BE2C (cell line): Measurements from ENCODE around the gene SI.

Experiments used
- DNase-seq: peaks from one replicate; pipeline ENCODE4 v3.0.0-alpha.2; 2020
- H3K27me3 ChIP-seq: fragments of 250-450 bp; sonication (Bioruptor Pico); 2 replicates; pipeline ENCODE4 v1.5.1; 2020; ENCODE audit warnings: mild to moderate bottlenecking
- H3K36me3 ChIP-seq: fragments of 250-450 bp; sonication (Bioruptor Pico); 2 replicates; pipeline ENCODE4 v1.5.1; 2020; ENCODE audit warnings: mild to moderate bottlenecking
- H3K4me1 ChIP-seq: fragments of 250-450 bp; sonication (Bioruptor Pico); 2 replicates; pipeline ENCODE4 v1.5.1; 2020
- H3K4me3 ChIP-seq: 2 replicates; pipeline ENCODE4 v1.5.1; 2011; ENCODE audit warnings: low read depth, low read length
- H3K9me3 ChIP-seq: fragments of 250-450 bp; sonication (Bioruptor Pico); 2 replicates; pipeline ENCODE4 v1.5.1; 2020
- TF ChIP-seq, protein P1 (sequence below): IDR thresholded peaks from 2 replicates; pipeline ENCODE4 v1.5.1; 2012; ENCODE audit warnings: mild to moderate bottlenecking, low read depth, low read length

SI gene

DNA sequence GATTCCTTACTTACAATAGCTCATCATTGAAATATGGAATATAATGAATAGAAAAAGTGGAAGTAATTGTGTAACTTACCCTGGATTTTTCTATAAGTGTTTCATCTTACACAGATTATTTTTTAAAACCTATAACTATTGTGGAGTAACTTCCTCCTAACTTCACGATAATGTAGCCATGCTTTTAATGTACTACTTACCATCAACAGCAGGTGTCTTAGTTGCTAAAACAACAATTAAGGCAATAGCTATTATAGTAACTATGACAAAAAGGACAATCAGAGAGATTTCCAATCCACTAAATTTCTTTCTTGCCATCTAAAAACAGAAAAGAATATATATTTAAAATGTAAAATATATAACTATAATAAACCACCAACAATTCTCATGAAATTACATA, 2.6 kb downstream of the SI start:
- TF ChIP-seq, protein P1, sequence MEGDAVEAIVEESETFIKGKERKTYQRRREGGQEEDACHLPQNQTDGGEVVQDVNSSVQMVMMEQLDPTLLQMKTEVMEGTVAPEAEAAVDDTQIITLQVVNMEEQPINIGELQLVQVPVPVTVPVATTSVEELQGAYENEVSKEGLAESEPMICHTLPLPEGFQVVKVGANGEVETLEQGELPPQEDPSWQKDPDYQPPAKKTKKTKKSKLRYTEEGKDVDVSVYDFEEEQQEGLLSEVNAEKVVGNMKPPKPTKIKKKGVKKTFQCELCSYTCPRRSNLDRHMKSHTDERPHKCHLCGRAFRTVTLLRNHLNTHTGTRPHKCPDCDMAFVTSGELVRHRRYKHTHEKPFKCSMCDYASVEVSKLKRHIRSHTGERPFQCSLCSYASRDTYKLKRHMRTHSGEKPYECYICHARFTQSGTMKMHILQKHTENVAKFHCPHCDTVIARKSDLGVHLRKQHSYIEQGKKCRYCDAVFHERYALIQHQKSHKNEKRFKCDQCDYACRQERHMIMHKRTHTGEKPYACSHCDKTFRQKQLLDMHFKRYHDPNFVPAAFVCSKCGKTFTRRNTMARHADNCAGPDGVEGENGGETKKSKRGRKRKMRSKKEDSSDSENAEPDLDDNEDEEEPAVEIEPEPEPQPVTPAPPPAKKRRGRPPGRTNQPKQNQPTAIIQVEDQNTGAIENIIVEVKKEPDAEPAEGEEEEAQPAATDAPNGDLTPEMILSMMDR = no peak
- Histone ChIP-seq H3K9me3 (no peaks in the 10 kb centered on the region; the same call in 1 of the 2 replicates), H3K4me3 (no peak overlapping the region), H3K4me1 (no peaks in the 10 kb centered on the region), H3K36me3 (no peaks in the 10 kb centered on the region), H3K27me3 (no peaks in the 10 kb centered on the region)
- no peak for DNase-seq

DNA sequence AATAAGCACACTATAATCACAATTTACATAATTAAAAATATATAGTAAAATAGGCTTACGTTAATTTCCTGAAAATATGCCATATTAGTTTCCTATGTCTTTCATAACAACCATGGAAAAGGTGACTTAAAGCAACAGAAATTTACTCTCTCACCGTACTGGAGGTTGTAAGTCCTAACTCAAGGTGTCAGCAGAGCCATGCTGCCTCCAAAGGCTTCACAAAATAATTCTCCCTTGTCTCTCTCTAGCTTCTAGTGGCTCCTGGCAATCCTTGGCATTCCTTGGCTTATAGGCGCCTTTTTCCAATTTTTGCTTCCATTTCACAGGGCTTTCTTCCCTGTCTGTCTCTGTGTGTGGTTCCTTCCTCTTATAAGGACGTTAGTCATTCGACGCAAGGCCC, 7.6 kb downstream of the SI start:
- no peak for DNase-seq
- H3K4me1 ChIP-seq = no peaks in the 10 kb centered on the region
- no peak overlapping the region for H3K4me3 ChIP-seq

DNA sequence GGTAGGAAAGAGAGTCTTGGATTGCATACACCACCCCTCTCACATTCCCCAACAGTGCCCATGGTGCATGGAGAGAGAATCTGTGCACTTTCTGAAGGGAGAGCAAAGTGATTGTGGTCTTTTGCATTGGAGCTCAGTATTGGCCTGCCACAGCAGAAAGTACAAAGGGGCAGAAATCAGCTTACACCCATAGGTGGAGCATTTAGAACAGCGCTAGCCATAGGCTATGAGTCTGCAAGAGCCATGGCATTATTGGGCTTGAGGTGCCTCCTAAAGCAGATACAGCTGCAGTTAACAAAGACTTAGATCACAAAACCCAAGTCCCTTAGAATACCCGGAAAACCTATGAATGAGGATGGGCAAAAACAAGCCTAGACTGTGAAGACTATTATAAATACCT, 21.8 kb downstream of the SI start:
- TF ChIP-seq, protein P1 = no peak
- no peak for DNase-seq

More for the DNA sequence above, 7.6 kb downstream of the SI start:
- no peaks in the 10 kb centered on the region; the same call in 1 of the 2 replicates for H3K9me3 ChIP-seq
- no peaks in the 10 kb centered on the region for H3K27me3 ChIP-seq
- no peaks in the 10 kb centered on the region for H3K36me3 ChIP-seq
- TF ChIP-seq, protein P1 = no peak

DNA sequence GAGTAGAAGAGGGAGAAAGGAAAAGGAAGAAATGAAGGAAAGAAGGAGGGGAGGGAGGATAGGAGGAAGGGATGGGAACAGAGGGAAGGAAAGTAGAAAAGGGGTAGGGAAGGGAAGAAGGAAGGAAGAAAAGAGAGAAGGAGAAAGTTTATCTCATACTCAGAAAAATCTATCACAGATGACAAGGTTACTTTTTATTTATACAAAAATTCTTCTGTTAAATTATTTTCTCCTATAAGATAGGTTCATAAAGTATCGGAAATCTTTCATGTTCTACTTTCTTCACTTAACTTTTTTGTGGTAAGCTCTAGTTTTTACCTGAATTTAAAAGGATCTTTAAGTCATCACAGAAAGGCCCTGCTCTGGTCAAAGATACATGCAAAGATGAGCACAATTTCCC, 38.1 kb downstream of the SI start:
- no peak for DNase-seq
- Histone ChIP-seq H3K4me1 (no peaks in the 10 kb centered on the region), H3K4me3 (no peak overlapping the region), H3K27me3 (no peaks in the 10 kb centered on the region), H3K9me3 (no peaks in the 10 kb centered on the region), H3K36me3 (no peaks in the 10 kb centered on the region)
- TF ChIP-seq, protein P1 = no peak

More for the DNA sequence above, 21.8 kb downstream of the SI start:
- Histone ChIP-seq H3K4me1 (no peaks in the 10 kb centered on the region), H3K36me3 (no peaks in the 10 kb centered on the region), H3K27me3 (no peaks in the 10 kb centered on the region), H3K9me3 (no peaks in the 10 kb centered on the region), H3K4me3 (no peak overlapping the region)

DNA sequence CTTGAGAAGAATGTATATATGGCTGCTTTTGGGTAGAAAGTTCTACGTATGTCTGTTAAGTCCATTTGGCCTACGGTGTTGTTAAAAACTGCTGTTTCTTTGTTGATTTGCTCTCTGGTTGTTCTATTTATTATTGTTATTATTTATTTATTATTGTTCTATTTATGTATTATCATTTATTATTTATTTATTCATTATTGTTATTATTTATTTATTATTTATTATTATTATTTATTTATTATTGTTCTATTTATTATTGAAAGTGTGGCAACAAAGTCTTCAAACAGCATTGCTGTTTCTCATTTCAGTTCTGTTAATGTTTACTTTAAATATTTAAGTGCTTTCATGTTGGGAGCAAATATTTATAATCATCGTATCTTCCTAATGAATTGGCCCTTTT, 66.7 kb downstream of the SI start:
- Histone ChIP-seq H3K4me1 (no peaks in the 10 kb centered on the region), H3K27me3 (no peaks in the 10 kb centered on the region), H3K36me3 (no peaks in the 10 kb centered on the region), H3K4me3 (no peak overlapping the region), H3K9me3 (no peaks in the 10 kb centered on the region)
- TF ChIP-seq, protein P1 = no peak
- no peak for DNase-seq

DNA sequence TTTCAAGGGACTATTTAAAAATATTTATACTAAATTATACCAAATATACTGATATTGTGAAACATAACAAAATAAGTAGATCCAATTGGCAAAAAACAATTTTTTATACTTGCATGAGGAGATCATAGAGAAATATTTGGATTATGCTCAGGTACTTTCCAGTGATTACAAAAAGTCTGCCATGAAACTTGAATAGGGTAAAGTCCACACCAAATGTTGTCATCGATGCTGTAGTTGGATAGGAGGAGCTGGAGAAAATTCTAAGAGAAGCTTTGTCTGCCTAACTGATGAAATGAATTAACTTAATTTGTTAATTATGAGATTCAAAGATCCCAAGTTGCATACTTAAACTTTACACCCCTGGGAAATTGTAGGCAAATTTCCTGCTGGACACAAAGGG, 93.3 kb downstream of the SI start:
- Histone ChIP-seq H3K27me3 (no peaks in the 10 kb centered on the region), H3K4me1 (no peaks in the 10 kb centered on the region), H3K9me3 (no peaks in the 10 kb centered on the region), H3K36me3 (no peaks in the 10 kb centered on the region), H3K4me3 (no peak overlapping the region)
- no peak for DNase-seq
- TF ChIP-seq, protein P1 = no peak
